NCI-H524 (cell line): ENCODE data around the gene LCK.

ENCODE experiments used
- DNase-seq, 2 experiments: peaks; one replicate each; lab custom pipeline; 2025; lab: John Stamatoyannopoulos, UW

LCK gene

DNA sequence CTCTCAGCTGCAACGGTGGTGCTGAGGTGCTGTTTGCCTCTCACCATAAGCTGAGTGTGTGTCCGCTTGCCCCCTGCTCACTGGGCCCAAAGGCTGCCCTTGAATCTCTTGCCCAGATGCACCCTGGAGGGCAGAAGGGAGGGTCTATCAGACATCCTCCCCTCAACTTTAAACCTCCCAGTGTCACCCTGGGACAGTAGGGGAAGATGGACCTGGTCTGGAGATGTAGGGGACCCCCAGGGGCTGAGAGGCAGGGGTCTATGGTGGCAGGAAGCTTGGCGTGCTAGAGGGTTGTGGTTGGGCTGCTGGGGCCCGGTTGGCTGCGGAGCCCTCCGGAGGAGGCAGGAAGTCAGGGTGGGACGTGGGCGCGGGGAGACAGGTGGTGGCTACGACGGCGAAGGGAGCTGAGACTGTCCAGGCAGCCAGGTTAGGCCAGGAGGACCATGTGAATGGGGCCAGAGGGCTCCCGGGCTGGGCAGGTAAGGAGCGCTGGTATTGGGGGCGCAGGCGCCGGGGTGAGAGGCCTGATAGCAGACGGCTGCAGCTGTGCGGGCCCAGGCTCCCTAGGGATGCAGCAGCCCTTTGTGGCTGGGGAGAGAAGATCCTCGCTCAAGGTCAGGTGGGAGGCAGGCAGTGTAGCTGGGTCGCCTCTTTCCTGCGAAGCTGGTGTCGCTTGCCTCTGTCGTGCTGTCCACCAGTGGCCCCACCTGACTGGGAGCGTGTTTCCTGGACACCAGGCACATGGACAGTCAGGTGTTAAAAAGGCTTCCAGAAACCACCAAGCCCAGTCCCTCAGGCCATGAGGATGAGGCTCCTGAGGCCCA is at the start of gene LCK:
Gene LCK (plus strand): TSS at position 373 of the 824 bp plus-strand sequence. CDS start 23,065 bp downstream, outside the sequence.
- no peak for DNase-seq

DNA sequence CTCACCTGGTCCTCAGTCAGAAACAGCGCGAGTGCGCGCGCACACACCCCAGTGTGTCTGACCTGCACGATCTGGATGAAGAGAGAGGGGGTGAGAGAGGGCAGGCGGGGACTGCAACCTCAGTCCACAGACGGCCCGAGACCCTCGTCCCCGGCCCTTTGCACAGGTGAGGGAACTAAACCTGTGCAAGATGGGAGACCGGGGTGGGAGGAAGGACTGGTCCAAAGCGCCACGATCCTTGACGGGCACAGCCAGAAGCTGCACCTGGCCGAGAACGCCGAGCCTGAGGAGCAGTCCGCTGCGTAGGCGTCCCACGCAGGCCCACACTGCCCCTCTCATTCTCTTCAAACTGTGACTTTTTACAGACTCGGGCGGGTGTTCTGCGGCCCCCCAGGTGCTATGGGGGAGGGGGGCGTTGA is 46.1 kb upstream of the LCK start:
- DNase-seq = no peak

DNA sequence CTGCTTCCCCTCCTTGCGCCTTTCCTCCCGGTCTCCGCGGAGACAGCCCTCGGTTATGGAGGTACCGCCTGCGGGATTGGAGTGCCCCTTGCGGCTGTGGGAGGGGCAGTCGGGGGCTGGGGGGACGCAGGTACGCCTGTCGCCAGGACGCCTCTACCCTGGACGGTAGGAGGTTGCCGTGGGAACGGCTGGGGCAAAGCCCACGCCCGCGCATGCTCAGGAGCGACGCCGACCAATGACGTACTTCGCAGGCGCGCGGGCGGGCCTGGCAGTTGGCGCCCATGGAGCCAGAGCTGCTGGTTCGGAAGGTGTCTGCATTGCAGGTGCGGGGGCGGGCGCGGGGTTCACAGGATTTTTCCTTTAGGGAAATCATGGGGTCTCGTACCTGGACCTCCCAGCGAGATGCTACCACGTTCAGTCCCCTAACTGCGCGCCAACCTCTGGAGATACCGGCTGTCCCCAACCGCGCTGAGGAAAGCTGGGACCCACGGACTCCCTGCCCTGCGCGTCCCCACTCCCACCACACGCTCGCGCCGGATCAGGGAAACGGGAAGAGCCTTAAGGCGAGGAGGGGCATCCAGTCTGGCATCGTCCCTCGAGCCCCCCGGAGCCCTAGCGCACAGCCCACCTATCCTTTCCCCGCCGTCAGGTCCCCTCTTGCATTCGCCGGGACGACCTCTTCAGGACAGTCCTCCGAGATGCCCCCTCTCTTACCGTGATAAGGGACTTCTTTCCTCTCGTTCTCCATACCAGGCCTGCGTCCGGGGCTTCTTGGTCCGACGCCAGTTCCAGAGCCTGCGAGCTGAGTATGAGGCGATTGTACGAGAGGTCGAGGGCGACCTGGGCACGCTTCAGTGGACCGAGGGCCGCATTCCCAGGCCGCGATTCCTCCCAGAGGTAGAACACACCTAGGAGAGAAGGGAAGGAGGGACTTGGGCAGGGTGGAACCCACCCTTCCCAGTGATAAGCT is 45.4 kb upstream of the LCK start, which contains the start of gene IQCC:
Gene IQCC (plus strand): TSS at position 271 of the 970 bp plus-strand sequence. CDS start 11 bp downstream, at position 282.
- DNase-seq = peak; percentile 83 to 90

DNA sequence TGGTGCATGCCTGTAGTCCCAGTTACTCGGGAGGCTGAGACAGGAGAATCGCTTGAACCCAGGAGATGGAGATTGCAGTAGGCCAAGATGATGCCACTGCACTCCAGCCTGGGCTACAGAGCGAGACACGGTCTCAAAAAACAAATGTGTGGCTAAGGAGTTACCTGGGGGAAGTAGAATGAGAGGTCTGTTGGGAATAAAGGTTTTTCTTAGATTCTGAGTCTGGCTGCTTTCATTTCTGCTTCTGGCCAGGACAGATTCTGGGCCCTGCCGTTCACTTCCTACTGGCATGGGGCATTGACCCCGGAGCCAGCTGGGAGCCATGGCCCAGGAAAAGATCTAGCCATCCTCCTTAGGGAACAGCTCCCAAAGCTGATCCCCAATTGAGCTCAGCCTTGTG is 42.6 kb upstream of the LCK start:
- DNase-seq = no peak

DNA sequence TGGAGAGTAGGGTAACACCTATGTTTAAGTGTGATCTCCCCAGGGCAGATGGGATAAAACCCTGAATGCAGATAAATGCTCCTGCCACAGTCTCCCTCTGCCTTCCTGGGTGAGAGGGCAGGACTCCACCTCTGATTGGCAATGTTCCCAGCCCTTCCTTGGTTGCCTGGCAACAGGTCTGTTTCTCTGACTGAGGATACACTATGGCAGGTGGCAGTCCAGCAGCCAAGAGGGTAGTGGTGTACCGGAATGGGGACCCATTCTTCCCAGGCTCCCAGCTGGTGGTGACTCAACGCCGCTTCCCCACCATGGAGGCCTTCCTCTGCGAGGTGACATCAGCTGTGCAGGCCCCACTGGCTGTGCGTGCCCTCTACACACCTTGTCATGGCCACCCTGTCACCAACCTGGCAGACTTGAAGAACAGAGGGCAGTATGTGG is 42.2 kb upstream of the LCK start, which contains the start of gene DCDC2B:
Gene DCDC2B (plus strand): TSS at position 199 of the 438 bp plus-strand sequence. CDS start 5 bp downstream, at position 204.
- DNase-seq = peak; percentile 92 to 96

DNA sequence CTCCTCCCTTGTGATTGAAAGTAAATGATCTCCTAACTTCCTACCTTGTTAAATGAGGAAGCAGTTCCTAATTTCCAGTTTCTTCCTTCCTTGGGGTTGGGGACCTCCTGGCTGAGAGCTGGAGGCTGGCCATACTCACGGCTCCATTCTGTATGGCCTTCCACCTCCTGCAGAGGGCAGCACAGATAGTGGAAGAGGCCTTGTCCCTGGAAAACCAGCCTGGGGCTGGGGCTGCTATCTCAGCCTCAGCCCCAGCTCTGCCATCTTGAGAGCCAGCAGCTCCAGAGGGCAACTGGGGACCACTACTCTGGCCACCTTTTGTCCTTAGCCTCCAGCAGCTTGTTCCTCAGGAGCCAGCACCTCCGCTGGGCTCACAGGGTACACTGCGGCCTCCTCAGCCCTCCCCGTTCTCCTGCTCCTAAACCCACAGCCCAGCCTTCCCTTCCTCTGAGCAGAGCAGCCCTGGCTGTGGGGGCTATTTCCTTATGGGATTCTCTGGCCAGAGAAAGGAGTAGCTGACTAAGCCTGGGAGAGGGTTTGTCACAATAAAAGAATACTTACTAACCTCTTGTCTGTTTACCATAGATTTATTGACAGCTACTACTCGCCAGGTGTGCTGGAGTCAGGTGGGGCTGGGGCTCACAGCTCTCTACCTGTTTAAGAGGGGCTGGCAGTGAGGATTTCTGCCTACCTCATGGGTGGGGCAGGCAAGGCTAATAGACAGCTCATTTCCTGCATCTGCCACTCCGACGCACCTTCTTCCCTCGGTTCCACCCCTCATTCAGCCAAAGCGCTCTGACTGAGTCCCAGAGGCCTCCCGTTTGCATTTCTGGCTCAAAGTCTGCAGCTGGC is 35.2 kb upstream of the LCK start:
- DNase-seq = peak; percentile 18 to 62

DNA sequence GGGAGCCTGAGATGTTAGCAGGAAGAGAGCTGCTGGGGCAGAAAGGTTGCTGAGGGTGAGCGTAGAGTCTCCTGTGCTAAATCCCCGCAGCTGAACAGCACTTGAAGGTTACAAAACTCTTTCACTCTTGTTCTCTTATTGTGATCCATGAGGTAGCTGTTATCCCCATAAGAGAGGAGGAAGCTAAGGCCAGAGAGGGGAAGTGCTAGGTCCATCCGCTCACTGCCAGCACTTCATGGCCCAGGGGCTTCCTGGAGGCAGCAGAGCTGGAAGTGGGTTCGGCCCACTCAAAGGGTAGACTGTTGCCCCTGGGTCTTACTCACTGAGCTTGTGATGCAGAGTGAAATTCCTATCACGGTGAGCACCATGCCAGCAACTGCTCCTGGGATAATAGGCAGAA is 34.5 kb upstream of the LCK start:
- DNase-seq = no peak

DNA sequence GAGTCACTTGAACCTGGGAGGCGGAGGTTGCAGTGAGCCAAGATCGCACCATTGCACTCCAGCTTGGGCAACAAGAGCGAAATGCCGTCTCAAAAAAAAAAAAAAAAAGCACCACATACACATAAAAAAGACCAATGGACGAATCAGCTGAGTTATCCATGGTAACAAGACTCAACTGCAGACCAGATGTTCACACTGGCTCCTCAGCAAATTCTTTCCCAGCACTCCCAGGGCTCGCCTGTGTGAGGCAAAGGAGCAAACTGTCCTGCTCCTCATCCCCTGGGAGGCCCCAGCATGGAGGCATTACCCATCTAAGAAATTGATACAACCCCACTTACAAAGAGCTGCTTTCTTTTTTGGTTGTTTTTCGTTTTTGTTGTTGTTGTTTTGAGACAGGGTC is 32.0 kb upstream of the LCK start:
- DNase-seq = no peak

DNA sequence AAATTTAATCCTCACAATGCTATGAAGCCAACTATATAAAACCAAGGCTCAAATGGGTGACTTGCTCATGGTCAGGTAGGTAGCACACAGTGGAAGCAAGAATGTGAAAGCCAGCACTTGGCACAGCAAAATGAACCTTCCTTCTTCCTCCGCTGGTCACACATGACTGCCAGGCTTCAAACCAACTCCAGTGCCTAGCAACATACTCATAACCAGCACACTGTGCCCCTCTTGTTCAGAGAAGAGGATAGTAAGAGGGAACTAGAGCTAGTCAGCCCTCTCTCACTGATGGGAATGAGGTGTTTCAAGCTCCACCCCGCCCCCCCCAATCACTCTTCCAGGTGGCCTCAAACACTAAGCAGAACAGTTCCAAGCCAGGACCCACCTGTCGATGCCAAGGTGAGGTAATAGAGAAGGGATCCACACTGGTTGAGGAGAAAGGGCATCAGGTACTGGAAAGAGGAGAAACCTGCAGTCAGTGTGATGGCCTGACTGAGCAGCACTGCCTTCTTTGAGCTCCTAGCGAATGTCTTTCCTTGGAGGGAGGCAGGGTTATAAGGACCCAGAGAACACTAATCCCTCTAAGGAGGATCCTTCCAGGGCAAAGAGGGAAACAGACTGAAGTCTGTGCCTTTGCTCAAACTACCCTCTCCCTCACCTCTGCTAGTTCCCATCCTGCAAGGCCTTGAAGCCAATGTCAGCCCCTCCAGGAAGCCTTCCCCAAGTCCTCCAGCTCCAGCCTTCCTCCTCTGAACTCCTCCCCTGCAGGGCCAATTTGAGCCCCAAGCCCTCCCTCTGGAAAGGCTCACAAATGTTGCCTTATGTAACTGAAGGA is 30.1 kb upstream of the LCK start:
- DNase-seq = no peak

DNA sequence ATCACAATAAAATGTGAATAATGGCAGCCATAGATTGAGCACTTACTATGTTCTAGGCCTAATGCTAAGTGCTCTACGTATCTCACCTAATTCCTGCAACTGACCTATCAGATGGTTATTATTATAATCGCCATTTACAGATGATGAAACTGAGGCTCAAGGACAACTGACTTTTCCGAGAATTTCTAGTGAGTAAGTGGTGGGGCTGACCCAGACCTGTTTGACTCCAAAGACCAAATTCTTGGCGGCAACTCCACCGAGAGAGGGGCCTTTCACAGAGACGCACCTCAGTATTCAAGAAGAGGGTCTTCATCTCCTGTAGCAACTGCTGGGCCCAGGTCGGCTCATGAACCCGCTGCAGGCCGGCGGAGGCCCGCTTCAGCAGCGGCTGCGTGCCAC is 29.5 kb upstream of the LCK start:
- DNase-seq = no peak

DNA sequence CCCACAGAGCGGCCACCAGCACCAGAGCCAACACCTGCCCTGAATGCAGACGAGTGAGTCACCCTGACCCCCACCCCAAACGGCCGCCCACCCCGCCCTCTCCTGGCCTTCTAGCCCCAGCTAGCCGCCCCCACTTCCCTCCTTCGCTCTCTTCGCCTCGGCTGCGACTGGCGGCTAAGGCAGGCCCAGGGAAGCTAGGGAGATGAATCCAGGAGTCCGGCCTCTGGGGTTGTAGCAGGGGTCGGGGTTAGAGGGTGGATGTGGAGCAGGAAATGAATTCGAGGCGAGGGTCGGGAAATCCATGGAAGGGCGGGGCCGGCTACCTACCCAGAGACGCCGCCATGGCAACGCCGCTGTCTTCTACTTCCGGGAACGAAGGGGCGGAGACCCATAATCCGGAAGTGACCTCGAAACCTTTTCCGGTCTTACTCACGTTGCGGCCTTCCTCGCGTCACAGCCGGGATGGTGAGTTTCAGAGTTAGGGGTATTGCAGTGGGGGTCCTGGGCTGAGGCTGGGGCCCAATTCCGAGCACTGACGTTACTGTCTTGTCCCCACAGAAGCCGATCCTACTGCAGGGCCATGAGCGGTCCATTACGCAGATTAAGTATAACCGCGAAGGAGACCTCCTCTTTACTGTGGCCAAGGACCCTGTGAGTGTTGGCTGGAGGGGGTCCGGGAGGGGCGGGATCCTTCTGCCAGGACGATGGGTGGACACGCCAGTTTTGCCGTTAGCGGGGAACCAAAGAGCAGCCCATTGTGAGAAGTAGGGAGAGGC is 28.9 kb upstream of the LCK start, which contains the start of the genes EIF3I and TMEM234:
Gene EIF3I (plus strand): TSS at position 428 of the 776 bp plus-strand sequence. CDS start 35 bp downstream, at position 463.
Gene TMEM234 (minus strand): TSS at position 374 of the 776 bp plus-strand sequence. CDS start 31 bp downstream, at position 343.
- DNase-seq = peak; percentile 45 to 82

DNA sequence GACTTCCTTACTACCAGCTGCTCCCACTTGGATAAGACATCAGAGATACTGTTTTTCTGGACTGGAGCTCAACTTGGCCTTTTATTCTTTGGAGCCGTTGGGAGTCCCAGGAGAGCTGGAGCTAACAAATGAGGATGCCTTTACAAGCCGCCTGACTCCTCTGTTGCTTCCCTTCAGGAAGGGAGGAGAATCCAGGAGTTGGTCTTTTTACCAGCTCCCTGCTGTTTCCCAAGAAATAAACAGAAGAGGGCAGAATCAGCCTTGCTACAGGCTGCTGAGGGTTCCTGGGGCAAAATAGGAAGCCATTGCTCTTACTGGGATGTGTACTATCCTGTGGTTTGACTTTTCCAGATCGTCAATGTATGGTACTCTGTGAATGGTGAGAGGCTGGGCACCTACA is 27.4 kb upstream of the LCK start:
- DNase-seq = no peak

DNA sequence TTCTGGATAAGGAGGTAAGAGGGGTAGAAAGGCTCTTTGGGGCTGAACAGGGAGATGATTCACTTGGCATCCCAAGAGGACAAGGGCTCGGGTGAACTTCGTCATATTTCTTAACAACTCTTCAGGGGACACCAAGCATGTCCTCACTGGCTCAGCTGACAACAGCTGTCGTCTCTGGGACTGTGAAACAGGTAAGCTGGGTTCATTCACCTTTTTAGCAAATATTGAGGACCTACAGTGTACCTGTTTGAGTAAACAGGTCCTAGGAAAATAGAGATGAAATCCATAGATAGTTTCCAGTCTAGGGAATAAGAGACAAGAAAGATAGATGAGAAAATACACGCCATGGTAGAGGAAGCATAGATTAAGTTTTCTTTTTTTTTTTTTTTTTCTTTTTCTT is 26.8 kb upstream of the LCK start:
- DNase-seq = no peak

DNA sequence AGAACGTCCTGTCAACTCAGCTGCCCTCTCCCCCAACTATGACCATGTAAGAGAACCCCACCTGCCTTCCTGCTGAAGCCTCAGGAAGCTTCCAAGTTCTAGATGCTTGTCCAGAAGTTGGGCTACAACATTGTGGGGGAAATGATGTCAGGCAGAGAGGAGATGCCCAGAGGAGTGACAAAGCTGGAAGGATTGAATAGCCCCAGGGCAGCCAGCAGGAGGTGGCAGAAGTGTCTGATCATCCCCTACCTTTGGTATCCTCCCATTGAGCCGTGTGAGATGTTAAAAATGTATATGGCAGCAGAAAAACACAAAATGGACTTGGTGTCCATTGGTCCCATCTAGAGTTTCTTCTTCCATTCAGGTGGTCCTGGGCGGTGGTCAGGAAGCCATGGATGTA is 22.3 kb upstream of the LCK start:
- no peak for DNase-seq

DNA sequence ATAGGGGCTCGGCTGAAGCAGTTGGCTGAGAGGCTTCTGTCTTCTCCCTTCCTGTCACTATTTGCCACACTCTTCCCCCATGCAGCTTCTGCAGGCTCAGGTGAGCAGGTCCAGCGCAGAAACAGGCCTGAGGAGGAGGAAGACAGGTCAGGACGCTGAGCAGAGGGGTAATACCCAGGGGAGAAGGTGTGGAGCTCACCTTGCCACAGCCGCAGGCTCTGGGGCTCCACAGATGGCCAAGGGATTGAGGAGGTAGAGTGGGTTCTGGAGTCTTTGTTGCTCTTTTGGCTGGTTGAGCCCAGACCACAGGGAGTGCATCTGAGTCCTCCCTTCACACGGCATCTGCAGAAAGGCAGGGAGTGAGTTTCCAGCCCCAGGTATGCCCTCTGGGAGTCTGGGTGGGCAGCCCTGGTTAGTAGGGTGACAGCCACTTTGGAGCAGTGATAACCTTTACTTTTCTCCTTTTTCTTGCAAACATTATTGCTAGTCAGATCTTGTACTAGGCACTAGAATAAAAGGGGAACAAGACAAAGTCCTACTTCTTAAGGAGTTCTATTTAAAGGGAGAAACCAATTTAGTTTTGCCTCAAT is 19.1 kb upstream of the LCK start:
- DNase-seq = no peak

DNA sequence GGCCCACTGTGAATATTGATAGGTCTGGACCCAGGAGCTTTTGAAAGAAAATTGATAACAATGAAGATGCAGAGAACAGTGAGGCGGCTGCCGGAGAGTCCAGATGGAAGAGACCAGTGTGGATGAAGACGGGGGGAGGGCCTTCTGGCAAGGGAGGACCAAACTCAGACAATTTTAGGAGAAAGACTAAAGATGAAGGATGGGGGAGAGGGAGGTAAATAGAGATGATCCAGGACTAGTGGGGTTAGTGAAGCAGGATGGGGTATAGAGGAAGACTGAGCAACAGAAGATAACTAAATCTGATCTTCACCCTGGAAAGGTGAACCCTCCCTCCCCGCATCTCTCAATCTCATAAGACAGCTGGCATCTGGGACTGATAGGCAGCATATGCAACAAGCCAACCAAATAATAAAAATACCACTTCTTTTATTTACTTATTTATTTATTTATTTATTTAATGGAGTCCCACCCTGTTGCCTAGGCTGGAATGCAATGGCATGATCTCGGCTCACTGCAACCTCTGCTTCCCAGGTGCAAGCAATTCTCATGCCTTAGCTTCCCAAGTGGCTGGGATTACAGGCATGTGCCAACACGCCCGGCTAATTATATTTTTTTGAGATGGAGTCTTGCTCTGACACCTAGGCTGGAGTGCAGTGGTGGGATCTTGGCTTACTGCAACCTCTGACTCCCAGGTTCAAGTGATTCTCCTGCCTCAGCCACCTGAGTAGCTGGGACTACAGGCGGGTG is 18.3 kb upstream of the LCK start:
- peak in 1 of 2 experiments; percentile 15 for DNase-seq

DNA sequence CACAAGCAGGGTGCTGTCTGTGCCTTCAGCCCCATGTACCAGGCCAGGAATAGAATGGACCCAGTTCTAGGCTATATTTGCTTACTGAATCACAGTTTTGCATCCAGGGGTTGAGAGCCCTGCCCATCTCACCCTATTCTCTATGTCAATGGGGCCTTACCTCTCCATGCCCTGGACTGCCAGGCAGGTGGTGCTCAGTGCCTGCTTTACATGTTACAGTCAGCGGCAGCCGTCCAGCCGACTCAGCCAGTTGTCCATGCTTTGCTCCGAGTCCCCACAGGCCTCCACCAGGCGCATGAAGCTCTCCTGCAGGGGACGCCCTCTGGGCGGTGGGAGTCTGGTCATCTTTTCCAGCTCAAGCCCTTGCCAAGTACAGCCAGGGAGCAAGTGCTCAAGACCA is 16.3 kb upstream of the LCK start:
- no peak for DNase-seq

DNA sequence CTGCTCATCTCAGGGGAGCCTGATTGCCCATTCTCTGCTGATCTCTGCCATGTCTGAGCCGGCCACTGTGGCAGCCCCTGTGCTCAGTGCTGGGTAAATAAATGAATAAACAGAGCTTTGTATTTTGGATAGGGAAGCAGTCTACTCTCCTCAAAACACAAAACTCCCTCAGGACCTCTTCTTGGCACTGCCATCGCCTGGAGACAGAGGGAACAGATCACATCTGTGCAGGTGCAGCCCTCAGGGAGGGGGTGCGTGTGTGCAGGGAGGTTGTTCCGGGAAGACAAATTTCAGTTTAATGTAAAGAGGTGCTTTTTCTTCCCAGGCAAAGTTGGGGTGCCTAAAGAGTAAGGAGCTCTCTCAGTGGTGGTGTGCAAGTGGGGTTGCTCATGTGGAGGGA is 11.7 kb upstream of the LCK start:
- DNase-seq = no peak

DNA sequence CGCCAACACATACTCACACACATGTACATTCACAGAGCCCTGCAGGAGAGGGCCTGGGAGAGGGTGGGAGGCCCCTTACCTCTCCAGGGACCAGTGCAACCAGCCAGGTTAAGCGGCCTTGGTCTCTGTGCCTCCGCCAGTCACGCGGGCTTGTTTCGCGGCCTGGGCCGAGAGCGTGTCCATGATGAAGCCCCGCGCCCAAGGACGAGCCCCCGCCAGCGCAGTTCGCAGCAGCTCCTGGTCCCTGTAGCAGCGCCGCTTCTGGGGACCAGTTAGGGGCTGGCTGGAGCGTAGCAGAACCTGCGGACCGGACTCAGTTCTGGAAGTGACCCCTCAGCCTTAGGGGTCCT is 11.3 kb upstream of the LCK start:
- no peak for DNase-seq
